HG03460 (cell line): Measurements from ENCODE around the gene SLC6A18.

ENCODE experiments used
- ATAC-seq: cut with Tn5 transposase; IDR thresholded peaks from one replicate; pipeline ENCODE4 v1.9.1; 2021; ENCODE audit not compliant: unreplicated experiment

Gene SLC6A18

DNA sequence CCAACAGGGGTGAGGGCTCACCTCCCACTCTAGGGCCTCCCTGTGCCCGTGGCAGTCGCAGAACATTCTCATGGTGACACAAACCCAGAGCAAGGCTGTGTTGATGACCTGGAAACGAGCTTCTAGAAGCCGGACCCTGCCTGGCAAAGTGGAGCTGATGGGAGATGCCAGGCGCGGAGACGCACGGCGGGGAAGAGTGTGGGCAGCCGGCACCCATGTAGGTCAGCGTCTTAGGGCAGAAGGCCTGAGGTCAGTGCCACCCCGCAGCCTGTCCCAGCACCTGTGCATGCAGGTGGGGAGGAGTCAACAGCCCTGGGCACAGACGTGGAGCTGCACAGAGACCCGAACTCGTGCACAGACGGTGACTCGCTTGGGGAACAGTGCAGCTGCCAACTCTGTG, 5.4 kb downstream of the SLC6A18 start:
- no peak for ATAC-seq

DNA sequence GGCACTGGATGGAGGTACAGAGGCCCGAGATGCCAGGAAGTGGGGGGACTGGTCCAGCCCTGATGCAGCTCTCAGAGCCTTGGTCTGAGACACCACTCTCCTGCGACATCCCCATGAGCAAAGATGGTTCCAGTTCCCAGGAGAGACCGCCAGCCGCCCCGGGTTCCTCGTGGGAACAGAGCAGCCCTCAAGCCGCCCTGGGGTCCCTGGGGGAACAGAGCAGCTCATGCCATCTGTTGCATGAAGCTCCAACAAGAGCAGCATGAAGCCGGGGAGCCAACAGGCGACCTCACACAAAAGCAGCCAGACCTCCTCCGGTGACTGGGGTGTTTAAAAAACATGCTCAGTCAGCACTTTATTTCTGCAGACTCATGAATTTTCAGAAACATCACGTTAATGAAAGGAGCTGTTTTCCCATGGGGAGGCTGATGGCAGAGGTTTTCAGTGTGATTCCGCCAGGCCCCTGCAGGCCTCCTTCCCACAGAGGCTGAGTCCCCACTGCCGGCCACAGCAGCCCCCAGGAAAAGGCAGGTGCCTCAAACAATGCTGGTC, 6.2 kb downstream of the SLC6A18 start:
- ATAC-seq: no peak

DNA sequence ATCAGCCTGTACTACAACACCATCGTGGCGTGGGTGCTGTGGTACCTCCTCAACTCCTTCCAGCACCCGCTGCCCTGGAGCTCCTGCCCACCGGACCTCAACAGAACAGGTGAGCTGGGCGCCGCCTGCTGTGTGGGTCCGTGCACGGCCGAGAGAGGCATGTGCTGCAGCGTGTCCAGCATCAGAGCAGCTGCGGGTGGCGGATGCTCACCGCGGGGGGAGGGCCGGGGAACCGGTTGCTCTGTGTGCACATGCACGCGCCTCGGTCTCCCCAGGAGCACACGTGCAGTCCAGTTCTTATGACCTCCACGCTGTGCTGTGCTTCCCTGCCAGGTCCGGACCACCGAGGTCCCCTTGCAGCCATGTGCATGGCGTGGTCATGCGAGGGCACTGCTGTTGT, 7.6 kb downstream of the SLC6A18 start:
- no peak for ATAC-seq

DNA sequence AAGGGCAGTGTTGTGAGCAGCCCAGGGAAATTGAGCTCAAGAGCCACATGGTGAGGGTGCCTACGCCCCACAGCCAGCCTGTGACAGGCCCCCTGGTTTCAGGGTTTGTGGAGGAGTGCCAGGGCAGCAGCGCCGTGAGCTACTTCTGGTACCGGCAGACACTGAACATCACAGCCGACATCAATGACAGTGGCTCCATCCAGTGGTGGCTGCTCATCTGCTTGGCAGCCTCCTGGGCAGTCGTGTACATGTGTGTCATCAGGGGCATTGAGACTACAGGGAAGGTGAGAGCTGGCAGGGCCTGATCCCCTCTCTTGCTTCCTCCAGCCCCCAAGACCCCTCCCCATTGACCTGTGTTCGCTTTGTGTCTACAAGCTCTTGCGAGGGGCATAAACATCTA, 10.2 kb downstream of the SLC6A18 start:
- ATAC-seq: no peak

DNA sequence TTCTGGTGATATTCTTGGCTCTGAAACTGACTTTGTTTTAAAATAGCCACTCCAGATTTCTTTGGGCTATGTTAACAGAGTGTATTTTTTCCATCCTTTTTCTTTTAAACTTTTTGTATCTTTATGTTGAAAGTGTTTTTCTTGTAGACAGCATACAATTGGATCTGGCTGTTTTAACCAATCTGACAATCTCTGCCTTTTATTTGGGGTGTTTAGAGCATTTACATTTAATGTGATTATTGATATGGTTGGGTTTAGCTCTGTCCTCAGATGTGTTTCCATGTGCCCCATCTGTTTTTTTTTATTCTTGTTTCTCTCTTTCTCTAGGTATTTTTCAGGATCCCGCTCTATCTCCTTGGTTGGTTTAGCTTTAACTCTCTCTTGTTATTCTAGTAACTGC, 10.7 kb downstream of the SLC6A18 start:
- ATAC-seq: no peak

DNA sequence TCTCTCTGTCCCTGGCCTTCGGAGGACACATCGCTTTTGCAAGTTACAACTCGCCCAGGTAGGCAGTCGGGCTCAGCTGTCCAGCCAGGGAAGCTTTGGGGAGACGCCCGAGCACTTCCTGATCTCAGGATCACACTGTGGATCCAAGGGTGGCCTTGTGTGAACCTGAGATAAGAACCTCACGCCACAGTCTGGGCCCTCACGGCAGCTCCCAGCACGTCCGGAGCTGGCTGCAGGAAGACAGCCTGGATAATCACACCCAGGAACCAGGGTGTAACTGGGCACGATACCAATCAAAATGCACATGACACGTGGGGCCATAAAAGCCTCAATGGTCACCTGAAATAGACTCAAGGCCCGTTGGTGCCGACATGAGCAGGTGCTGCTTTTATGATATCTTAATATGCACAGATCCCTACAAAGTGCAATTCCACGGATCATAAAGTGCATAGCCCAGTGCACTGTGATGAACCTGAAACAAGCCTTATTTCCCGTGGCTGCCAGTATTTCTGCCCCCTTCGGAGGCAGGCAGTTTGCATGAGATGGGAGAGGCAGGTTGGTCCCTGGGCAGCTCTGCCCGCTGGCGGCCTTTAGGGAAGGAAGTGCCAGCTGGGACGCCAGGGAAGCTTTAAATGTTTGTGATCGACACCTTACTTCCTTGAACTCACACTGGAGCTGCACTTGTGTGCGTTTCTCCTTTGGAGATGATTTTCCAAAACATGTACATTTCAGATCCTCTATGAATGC, 14.5 kb downstream of the SLC6A18 start:
- ATAC-seq: no peak

DNA sequence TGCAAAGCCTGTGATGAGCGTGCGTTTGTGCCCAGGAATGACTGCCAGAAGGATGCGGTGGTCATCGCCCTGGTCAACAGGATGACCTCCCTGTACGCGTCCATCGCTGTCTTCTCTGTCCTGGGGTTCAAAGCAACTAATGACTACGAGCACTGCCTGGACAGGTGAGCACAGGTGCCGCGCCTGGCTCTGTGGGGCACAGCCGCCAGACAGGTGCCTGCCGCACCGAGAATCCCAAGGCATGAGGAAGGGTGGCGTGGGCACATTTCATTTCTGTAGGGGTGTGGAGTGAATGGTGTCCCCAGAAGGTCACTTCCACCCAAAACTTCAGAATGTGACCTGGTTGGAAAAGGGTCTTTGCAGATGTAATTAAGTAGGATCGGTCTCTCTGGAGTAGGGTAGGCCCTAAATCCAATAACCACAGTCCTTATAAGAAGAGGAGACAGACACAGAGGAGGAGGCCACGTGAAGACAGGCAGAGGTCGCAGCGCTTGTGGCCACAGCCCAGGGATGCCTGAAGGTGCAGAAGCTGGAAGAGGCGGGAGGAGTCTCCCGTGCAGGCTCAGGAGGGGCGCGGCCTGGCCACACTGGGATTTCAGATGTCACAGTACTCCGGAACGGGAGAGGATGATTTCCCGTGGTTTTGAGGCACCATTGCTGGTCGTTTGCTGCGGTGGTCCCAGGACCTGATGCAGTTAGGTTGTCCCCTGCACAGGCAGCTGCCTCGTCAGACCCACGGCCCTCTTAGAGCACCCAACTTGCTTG, 15.5 kb downstream of the SLC6A18 start:
- no peak for ATAC-seq

DNA sequence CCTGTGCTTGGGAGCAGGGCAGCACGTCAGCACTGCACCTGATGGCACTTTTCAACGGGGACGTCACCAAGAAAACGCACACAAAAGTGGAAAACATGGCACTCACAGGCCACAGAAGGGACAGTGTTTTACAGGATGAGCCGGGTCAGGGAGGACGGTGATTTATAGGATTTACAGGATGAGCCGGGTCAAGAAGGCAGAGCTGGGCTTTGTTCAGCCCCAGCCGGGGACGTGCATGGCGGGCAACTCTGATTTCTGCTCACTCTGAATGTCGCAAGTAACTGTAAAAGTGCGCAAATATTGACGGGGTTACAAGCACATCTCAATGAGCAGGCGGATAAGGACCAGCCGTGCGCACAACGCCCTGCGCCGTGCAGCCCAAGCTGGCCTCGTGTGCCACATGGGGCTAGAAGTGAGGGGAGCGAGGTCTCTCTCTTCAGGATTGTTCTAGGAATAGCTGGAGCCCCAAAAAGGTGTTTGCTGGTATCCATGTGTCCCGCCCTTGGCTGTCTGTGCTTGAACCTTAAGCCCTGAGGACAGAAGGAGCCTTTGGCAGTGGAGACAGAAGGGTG, 16.4 kb downstream of the SLC6A18 start:
- ATAC-seq: no peak

DNA sequence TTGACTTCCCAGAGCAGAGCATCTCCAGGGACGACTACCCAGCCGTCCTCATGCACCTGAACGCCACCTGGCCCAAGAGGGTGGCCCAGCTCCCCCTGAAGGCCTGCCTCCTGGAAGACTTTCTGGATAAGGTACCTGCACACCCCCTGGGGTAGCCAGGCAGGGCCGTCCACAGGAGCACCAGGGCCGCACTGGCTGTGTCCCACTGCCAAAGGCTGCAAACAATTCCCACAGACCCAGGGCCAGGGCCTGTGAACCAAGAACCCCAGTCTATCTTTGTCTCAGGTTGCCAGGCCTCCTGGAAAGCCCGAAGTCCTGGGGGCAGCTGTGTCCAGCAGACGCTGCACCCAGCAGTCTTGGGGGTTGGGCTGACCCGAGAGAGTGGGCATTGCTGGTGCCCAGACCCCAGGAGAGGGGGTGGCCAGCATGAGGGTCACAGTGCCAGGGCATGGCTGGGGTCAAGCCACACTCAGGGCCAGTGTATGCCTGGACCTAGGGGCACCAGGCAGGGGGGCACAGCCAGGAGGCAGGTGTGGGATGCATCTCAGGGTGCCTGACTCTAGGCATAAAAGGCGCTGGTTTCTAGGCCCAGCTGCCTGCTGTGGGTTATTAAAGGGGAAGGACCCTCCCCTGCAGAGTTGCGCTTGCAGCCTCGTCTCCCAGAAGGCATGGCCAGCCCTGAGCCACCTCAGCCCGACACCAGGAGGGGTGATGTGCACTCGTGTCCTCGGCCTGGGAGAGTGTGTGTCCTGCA, 17.7 kb downstream of the SLC6A18 start:
- ATAC-seq: no peak

DNA sequence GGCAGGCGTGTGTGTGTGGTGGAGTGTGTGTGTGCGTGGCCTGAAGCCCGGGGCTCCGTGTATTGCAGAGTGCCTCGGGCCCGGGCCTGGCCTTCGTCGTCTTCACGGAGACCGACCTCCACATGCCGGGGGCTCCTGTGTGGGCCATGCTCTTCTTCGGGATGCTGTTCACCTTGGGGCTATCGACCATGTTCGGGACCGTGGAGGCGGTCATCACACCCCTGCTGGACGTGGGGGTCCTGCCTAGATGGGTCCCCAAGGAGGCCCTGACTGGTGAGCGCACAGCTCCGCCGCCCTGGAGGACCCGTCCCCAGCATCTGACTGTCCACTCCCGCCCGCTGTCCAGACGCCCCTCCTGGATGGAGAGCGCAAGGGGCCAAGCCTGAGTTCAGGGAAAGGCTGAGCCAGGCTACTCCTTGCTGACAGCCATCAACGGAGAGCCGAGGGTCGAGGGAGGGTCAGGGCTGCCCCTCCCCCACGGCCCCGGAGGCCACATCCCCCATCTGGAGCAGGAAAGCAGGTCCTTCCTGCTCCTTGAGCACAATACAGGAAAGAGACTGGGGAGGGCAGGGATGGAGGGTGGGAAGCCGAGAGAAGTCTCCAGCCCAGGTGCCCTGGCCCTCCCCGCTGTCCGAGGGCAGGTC, 18.4 kb downstream of the SLC6A18 start:
- ATAC-seq: no peak

DNA sequence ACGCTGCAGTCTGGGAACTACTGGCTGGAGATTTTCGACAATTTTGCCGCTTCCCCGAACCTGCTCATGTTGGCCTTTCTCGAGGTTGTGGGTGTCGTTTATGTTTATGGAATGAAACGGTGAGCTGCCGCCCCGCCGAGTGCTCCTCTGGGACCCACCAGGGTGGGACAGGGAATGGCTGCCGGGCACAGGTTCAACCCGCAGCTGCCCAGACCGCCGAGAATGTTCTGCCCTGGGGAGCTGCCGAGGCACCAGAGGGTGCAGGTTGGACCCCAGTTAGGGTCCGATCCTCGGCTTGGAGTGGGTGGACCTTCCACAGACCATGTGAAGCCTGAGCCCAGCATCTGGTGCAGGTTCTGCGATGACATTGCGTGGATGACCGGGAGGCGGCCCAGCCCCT, 19.1 kb downstream of the SLC6A18 start:
- ATAC-seq: no peak

DNA sequence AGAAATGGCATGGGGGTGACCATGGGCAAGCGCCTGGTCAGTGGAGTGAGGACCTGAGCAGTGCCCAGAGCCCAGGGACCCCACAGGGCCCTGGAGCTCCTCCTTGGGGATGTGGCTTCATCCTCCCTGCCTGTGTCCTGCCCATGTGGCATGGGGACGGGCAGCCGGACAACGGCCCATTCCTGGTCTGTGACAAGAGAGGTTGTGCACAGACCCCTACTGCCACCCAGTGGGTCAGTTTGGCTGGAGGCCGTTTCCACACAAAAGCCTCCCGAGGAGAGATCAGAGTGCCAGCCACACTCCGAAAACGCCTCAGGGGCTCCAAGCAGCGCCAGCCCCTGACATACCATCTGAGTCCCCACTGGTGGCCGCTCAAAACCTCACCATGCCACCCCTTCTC, 19.8 kb downstream of the SLC6A18 start:
- no peak for ATAC-seq

DNA sequence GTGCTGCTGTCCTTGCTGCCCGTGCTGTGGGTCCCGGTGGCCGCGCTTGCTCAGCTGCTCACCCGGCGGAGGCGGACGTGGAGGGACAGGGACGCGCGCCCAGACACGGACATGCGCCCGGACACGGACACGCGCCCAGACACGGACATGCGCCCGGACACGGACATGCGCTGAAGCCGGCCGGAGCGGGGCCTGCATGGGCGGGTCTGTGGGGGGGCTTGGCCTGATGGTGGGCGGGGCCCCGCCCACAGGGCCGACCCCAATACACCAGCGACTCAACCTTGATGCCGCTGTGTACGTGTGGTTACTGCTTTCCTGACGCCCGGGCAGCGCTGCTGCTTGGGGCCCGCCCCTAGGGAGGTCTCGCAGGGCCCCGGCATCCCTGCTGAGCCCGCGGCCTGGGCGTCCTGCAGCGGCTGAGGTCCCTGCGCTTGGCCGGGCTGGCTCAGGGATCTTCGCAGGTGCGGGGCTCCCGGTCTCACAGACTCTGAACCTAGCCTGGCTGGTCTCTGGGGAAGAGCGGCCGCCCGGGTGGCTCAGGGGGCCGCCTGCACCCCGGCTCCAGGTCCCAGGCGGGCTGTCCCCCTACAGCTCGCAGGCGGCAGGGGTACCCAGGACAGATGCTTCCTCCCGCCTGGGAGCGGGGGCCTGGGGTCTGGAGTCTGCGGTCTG, 20.9 kb downstream of the SLC6A18 start:
- no peak for ATAC-seq

DNA sequence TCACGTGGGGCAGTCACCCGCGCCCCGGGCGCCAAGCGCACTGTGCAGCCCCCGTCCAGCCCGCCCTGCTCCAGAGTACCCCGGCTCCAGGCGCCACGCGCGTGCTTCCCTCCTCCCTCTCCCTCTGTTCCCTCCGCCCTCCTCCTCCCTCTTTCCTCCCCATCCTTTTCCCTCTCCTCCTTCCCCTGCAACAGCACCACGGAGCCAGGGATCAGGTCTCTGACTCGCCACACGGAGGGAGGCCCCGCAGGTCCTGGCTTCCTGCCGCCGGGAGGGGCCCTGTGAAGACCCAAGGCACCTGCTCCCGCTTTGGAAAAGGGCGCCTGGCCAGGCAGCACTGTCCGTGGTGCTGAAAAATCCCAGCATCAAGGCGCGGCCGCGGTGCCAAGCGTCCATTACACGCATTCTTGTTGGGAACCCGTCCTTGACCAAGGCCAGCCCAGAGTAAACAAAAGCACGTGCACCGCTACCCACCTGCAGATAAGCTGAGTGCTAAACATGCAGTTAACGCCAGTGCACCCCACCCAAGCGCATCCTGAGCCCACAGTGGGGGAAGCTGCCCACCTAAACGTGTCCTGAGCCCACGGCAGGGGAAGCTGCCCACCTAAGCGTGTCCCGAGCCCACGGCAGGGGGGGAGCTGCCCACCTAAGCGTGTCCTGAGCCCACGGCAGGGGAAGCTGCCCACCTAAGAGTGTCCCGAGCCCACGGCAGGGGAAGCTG, 21.7 kb downstream of the SLC6A18 start:
- ATAC-seq: no peak

DNA sequence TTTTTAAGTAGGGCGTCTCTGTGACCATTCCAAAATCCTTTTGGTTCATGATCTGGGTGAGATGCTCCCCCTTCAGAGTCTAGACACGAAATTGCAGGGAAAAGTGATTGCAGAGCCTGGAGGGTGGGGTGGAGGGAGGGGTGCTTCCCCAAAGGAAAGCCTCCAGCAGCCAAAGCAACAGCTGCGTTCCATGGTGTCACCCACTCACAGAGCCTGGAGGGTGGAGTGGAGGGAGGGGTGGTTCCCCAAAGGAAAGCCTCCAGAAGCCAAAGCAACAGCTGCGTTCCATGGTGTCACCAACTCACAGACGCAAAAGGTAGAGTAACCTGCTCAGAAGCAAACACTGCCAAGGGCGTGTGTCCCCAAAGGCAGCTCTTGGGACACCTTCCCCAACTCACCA, 22.6 kb downstream of the SLC6A18 start:
- ATAC-seq: no peak

DNA sequence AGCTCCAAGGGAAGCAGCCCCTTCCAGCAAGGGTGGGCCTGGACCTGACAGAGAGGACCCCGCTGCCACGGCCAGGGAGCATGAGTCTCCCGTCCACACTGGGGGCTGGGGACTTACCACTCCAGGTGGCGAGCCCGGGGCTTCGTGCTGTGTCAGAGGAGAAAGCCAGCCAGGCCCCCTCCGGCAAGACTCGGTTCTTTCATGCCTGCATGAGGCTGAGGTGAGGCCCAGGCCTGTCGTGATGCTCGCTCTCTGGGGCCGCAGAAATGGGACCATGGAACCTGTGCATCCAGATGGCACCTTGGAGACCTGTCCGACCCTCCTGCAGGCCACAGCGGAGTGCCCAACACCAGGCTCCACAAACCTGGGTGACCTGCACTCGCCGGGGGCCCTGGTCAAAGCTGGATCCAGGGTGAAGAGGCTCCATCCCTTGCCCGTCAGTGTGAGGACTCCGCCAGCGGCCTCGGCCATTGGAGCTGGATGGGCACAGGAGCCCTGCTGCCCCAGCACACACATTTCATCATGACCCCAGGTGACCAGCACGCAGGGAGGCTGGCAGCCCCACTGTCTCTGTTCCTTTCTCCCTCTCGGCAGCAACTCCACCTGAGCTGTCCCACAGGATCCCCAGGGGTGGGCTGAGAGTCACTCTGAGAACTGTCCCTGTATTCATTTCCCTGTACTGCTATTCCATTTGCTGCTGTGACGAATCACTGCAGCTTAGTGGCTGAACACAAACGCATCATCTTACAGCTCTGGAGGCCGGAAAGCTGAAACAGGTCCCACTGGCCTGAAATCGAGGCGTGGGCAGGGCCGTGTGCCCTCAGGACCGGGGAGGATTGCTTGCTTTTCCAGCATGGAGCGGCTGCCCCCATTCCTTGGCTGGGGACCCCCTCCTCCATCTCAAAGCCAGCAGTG, 24.4 kb downstream of the SLC6A18 start:
- ATAC-seq: no peak

DNA sequence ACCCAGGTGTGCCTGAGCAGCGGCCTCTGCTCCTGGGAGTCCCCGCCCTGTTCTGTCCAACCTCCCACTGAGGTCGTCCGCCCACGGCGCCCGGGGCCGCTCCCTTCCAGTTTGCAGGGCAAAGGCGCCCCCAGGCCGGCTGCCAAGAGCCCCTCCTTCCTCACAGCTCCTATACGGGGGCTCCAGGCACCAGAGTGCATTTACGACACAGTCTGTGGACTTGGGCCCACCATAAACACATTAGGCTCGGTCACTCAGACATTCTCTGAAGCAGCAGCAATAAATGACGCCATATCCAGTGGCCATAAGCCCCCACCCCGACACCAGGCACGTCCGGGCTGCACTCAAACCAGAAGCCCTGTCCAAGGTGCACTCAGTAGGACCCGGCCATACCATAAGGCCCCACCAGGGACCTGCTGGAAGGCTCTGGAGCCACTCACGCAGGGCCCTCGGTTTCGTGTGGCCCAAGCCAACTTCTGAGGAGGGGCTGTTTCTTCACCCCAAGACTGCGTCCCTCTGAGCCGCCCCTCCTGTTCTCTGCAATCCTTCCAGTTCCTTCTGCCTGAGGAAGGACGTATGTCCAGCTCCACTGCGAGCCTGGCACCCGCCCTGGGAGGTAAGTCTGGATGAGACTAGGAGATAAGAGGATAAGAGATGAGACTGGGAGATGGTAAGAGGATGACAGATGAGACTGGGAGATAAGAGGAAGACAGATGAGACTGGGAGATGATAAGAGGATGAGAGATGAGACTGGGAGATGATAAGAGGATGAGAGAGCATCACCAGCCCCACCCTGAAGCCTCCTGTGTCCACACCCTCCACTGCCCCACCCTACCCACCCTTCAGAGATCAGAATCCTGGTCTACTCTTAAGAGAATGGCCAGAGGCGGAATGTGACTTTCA, 26.7 kb downstream of the SLC6A18 start:
- no peak for ATAC-seq

DNA sequence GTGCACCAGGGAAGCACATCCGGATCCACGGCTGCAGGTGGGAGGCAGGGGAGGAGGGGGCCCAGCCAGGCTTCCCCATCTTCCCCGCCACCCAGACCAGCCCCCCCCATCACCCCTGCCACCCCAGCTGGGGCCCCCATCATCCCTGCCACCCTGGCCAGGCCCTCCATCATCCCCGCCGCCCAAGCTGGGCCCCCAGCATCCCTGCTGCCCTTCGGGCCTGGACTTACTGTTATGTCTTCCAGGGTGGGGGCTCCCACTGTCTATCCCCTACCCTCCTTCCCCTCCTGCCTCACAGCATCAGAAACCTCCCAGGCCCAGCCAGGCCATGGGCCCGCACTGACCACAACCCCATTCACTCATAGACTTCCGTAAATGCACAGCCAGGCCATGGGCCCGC, 27.5 kb downstream of the SLC6A18 start:
- ATAC-seq: no peak
